ENCODE results near the gene KIF2A.

Gene KIF2A

DNA sequence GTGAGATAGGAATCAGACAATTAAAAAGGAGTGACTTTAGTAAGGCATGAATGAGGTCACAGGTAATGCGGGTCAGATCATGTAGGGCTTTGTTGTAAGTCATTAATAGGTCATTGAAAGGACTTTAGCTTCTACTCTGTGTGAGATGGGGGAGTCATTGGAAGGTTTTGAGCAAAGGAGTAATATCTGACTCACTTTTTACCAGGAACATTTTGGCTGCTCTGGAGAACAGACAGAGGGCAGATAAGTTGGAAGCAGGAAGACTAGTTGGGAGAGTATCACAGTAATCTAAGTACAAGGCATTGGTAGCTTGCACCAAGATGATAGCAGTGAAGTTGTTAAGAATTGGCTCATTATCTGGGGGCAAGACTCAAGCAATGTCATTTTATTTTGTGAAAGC, 37.4 kb downstream of the KIF2A start:
- TF ChIP-seq CTCF (IDR thresholded peaks at IDR 0.05; ENCODE audit: low read depth, low read length), result no peak
- no peaks in the 10 kb centered on the region for H3K9me3 ChIP-seq

GRCh38 chr5:62346748-62347147, 40.7 kb downstream of the KIF2A start:
- TF ChIP-seq CTCF (IDR thresholded peaks at IDR 0.05; ENCODE audit: low read depth, low read length), result no peak
- Histone ChIP-seq H3K36me3 (peaks cover 21% of the 10 kb centered on the region), H3K9me3 (no peaks in the 10 kb centered on the region), H3K27me3 (no peaks in the 10 kb centered on the region), H3K4me3 (ENCODE audit: low read depth, low read length) (no peak overlapping the region), H3K4me1 (no peaks in the 10 kb centered on the region)
- no peak for DNase-seq

More for the DNA sequence above, 37.4 kb downstream of the KIF2A start:
- Histone ChIP-seq H3K36me3 (peaks cover 5% of the 10 kb centered on the region; the same call in 1 of the 2 replicates), H3K4me1 (no peaks in the 10 kb centered on the region), H3K27me3 (no peaks in the 10 kb centered on the region), H3K4me3 (ENCODE audit: low read depth, low read length) (no peak overlapping the region)
- no peak for DNase-seq

DNA sequence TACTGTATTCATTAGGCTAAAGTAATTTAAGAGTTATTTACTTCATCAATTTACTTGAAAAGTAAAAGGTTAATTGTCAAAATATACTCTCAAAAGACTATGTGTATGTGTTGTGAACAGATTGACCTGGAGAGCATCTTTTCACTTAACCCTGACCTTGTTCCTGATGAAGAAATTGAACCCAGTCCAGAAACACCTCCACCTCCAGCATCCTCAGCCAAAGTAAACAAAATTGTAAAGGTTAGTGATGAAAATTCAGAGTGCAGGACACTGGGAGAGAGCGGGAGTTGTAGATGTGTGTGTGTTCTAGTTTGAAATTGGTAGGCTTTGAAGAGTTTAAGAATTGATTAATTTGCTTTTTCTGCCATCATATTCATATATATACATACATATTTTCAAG, 41.9 kb downstream of the KIF2A start:
- Histone ChIP-seq H3K36me3 (peaks cover 26% of the 10 kb centered on the region), H3K4me3 (ENCODE audit: low read depth, low read length) (no peak overlapping the region), H3K9me3 (no peaks in the 10 kb centered on the region), H3K4me1 (no peaks in the 10 kb centered on the region), H3K27me3 (no peaks in the 10 kb centered on the region)
- TF ChIP-seq CTCF (IDR thresholded peaks at IDR 0.05; ENCODE audit: low read depth, low read length), result no peak
- DNase-seq, result no peak

- H3K4me3 ChIP-seq (ENCODE audit: low read depth, low read length), result no peak overlapping the region
- H3K4me1 ChIP-seq, result no peaks in the 10 kb centered on the region
- no peaks in the 10 kb centered on the region for H3K27me3 ChIP-seq
- no peak for DNase-seq
- no peaks in the 10 kb centered on the region for H3K9me3 ChIP-seq
- no peak for TF ChIP-seq CTCF (IDR thresholded peaks at IDR 0.05; ENCODE audit: low read depth, low read length)
- peaks cover 36% of the 10 kb centered on the region for H3K36me3 ChIP-seq
Measured at GRCh38 chr5:62348723-62349481, 42.9 kb downstream of the KIF2A start.

GRCh38 chr5:62354028-62354874, 48.2 kb downstream of the KIF2A start:
- H3K27me3 ChIP-seq, result no peaks in the 10 kb centered on the region
- no peak overlapping the region for H3K4me3 ChIP-seq (ENCODE audit: low read depth, low read length)
- no peaks in the 10 kb centered on the region for H3K4me1 ChIP-seq
- peaks cover 49% of the 10 kb centered on the region for H3K36me3 ChIP-seq
- TF ChIP-seq CTCF (IDR thresholded peaks at IDR 0.05; ENCODE audit: low read depth, low read length), result peak; percentile 59
- H3K9me3 ChIP-seq, result no peaks in the 10 kb centered on the region
- DNase-seq, result peak; percentile 45

GRCh38 chr5:62362701-62363100, 56.7 kb downstream of the KIF2A start:
- H3K36me3 ChIP-seq, result peaks cover 32% of the 10 kb centered on the region
- no peak for TF ChIP-seq CTCF (IDR thresholded peaks at IDR 0.05; ENCODE audit: low read depth, low read length)
- no peaks in the 10 kb centered on the region for H3K4me1 ChIP-seq

More at GRCh38 chr5:62362701-62363100, 56.7 kb downstream of the KIF2A start:
- Histone ChIP-seq H3K4me3 (ENCODE audit: low read depth, low read length) (no peak overlapping the region), H3K9me3 (no peaks in the 10 kb centered on the region), H3K27me3 (no peaks in the 10 kb centered on the region)
- no peak for DNase-seq

All from BE2C (cell line).